CD14-positive monocyte (primary cell): ENCODE measurements around the gene TBX22. TPM values are rescaled to one million over a fixed set of nuclear protein-coding genes. Genes with fewer than 3 reads are reported as not detected.

Experiments used
- DNase-seq, 3 donors: peaks; one replicate each; pipeline ENCODE4 v3.0.0-alpha.2; 2011 to 2022
- H2AFZ ChIP-seq: 2 replicates; pipeline ENCODE4 v1.6.0; 2012; ENCODE audit warnings: mild to moderate bottlenecking, low read depth, low read length, inconsistent platforms; ENCODE audit not compliant: insufficient read depth, poor library complexity, severe bottlenecking
- H3K27ac ChIP-seq, 2 donors: 1 replicate in 1 of 2; 2 replicates in 1 of 2; pipeline ENCODE4 v1.5.1; 2012 to 2013; ENCODE audit warnings: low read length in 2 of 2, control low read depth in 1 of 2, inconsistent platforms in 1 of 2, low read depth in 1 of 2, mild to moderate bottlenecking in 1 of 2
- H3K27me3 ChIP-seq, 2 donors: one replicate each; pipeline versions ENCODE4 v1.6.0 to v1.6.1; 2011 to 2013; ENCODE audit warnings: low read length in 2 of 2; ENCODE audit not compliant: control insufficient read depth in 2 of 2, insufficient read depth in 2 of 2
- H3K36me3 ChIP-seq, 2 donors: replicated peaks in 1 of 2; 1 replicate in 1 of 2; 2 replicates in 1 of 2; pipeline versions ENCODE4 v1.5.1 to v1.6.1; 2012 to 2013; ENCODE audit warnings: low read length in 2 of 2, control low read depth in 1 of 2, inconsistent platforms in 1 of 2, mild to moderate bottlenecking in 1 of 2; ENCODE audit not compliant: insufficient read depth in 2 of 2, control insufficient read depth in 1 of 2
- H3K4me1 ChIP-seq, 2 donors: 1 replicate in 1 of 2; 2 replicates in 1 of 2; pipeline versions ENCODE4 v1.5.1 to v1.6.1; 2012 to 2013; ENCODE audit warnings: low read length in 2 of 2, control low read depth in 1 of 2, inconsistent platforms in 1 of 2, mild to moderate bottlenecking in 1 of 2, moderate library complexity in 1 of 2; ENCODE audit not compliant: insufficient read depth in 2 of 2, control insufficient read depth in 1 of 2
- H3K4me2 ChIP-seq: replicated peaks from 2 replicates; pipeline ENCODE3; 2012; ENCODE audit warnings: low read length, moderate library complexity, mild to moderate bottlenecking; ENCODE audit not compliant: poor library complexity, severe bottlenecking; ENCODE audit errors: extremely low read depth
- H3K4me3 ChIP-seq, 3 experiments: fragments of 200-600 bp in 1 of 3; sonication (generic) in 1 of 3; replicated peaks in 1 of 3; 1 replicate in 2 of 3; 2 replicates in 1 of 3; pipeline ENCODE4 v1.5.1; 2011 to 2013; ENCODE audit warnings: low read length in 3 of 3, mild to moderate bottlenecking in 3 of 3, control low read depth in 2 of 3, low read depth in 2 of 3, inconsistent platforms in 1 of 3, moderate library complexity in 1 of 3
- H3K79me2 ChIP-seq: 2 replicates; pipeline ENCODE4 v1.6.0; 2012; ENCODE audit warnings: mild to moderate bottlenecking, control low read depth, inconsistent platforms, low read length, moderate library complexity; ENCODE audit not compliant: insufficient read depth
- H3K9ac ChIP-seq: 2 replicates; pipeline ENCODE4 v1.6.0; 2017; ENCODE audit warnings: low read length, mild to moderate bottlenecking; ENCODE audit not compliant: insufficient read depth, poor library complexity, severe bottlenecking
- H3K9me3 ChIP-seq, 2 donors: replicated peaks in 1 of 2; 1 replicate in 1 of 2; 2 replicates in 1 of 2; pipeline versions ENCODE4 v1.5.1 to v1.6.1; 2012 to 2013; ENCODE audit warnings: low read length in 2 of 2, control low read depth in 1 of 2; ENCODE audit not compliant: control insufficient read depth in 1 of 2, insufficient read depth in 1 of 2
- H4K20me1 ChIP-seq: 2 replicates; pipeline ENCODE4 v1.6.0; 2012; ENCODE audit warnings: mild to moderate bottlenecking, low read length, control low read depth, moderate library complexity; ENCODE audit not compliant: insufficient read depth
- H3K27ac Mint-ChIP-seq, 7 donors: one replicate each; pipeline ENCODE4 v1.8.0; 2020; ENCODE audit warnings: mild to moderate bottlenecking in 7 of 7, mixed read lengths in 7 of 7, moderate library complexity in 6 of 7, inconsistent platforms in 2 of 7
- H3K27me3 Mint-ChIP-seq, 3 donors: one replicate each; pipeline ENCODE4 v1.8.0; 2021 to 2022; ENCODE audit warnings: low read depth in 3 of 3, mild to moderate bottlenecking in 3 of 3, mixed read lengths in 3 of 3, moderate library complexity in 3 of 3, inconsistent platforms in 1 of 3
- H3K36me3 Mint-ChIP-seq, 2 donors: one replicate each; pipeline ENCODE4 v1.8.0; 2020; ENCODE audit warnings: mixed read lengths in 2 of 2, inconsistent platforms in 1 of 2, mild to moderate bottlenecking in 1 of 2
- H3K4me1 Mint-ChIP-seq: one replicate; pipeline ENCODE4 v1.8.0; 2020; ENCODE audit warnings: mild to moderate bottlenecking, mixed read lengths
- H3K4me3 Mint-ChIP-seq, 2 donors: one replicate each; pipeline ENCODE4 v1.8.0; 2020; ENCODE audit warnings: mild to moderate bottlenecking in 2 of 2, mixed read lengths in 2 of 2, moderate library complexity in 1 of 2
- H3K9me3 Mint-ChIP-seq, 7 donors: one replicate each; pipeline ENCODE4 v1.8.0; 2020 to 2022; ENCODE audit warnings: mixed read lengths in 7 of 7, mild to moderate bottlenecking in 6 of 7, moderate library complexity in 6 of 7, inconsistent platforms in 2 of 7
- WGBS: methylation state at CpG from one replicate; pipeline ENCODE4 v1.1.5; 2013; ENCODE audit warnings: missing lambda C conversion rate; ENCODE audit not compliant: insufficient coverage; 5-methylcytosine and 5-hydroxymethylcytosine counted together
- intact Hi-C, 2 donors: fragments of 100-400 bp; cut with micrococcal nuclease; formaldehyde crosslinking; loops; one replicate each; pipeline versions ENCODE4 v1.15.0 to v1.15.1; 2023
- polyA plus RNA-seq, 3 donors: library from polyadenylated mRNA; depleted of rRNA in 1 of 3; unstranded in 2 of 3; stranded (reverse) in 1 of 3; fragments of 300-500 nt in 2 of 3; fragments of >200 nt in 1 of 3; fragmentation: Illumina TruSeq in 2 of 3; gene quantifications; 1 replicate in 2 of 3; 2 replicates in 1 of 3; pipeline ENCODE4 v1.2.3, GENCODE V29; 2012 to 2021
- TF ChIP-seq, protein P1 (sequence below): fragments of 200-600 bp; IDR thresholded peaks from one replicate; pipeline ENCODE4 v1.8.0; 2022; ENCODE audit warnings: antibody characterized with exemption, mild to moderate bottlenecking

TBX22 gene
- polyA plus RNA-seq, 3 donors = not detected

DNA sequence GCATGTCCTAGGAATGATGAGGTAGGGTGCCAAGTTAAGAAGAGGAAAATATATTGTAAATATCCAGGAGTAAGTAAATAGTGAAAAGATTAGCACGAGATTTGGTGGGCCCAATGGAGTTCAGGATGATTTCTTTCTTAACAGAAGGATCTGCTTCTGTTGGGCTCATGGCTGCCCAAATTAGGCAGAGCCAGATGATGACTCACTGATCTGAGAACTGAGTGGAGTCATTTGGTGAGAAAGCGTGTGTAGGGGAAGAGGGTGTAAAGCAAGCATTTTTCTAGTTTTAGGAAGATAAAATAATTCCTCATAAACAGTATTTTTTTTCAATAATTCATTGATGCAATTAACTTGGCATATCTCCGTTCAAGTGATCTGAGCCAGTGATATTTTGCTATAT, 1.6 kb downstream of the TBX22 start:
- Mint-ChIP-seq H3K4me1 (no peaks in the 10 kb centered on the region), H3K27ac (no peak overlapping the region), H3K4me3 (no peak overlapping the region), H3K9me3 (peaks cover 0 to 7% (median 2%) of the 10 kb centered on the region in 7 donors), H3K27me3 (peaks cover under 1 to 17% (median 1%) of the 10 kb centered on the region in 3 donors), H3K36me3 (no peaks in the 10 kb centered on the region)
- Histone ChIP-seq H3K4me2 (no peak overlapping the region), H2AFZ (no peak overlapping the region), H3K36me3 (no peaks in the 10 kb centered on the region), H3K79me2 (no peaks in the 10 kb centered on the region), H3K27me3 (peaks cover 0 to 2% of the 10 kb centered on the region in 2 donors), H4K20me1 (no peaks in the 10 kb centered on the region), H3K9me3 (peaks cover 0 to 14% of the 10 kb centered on the region in 2 donors), H3K4me1 (no peaks in the 10 kb centered on the region), H3K4me3 (no peak overlapping the region), H3K9ac (no peak overlapping the region), H3K27ac (no peak overlapping the region)
- TF ChIP-seq, protein P1, sequence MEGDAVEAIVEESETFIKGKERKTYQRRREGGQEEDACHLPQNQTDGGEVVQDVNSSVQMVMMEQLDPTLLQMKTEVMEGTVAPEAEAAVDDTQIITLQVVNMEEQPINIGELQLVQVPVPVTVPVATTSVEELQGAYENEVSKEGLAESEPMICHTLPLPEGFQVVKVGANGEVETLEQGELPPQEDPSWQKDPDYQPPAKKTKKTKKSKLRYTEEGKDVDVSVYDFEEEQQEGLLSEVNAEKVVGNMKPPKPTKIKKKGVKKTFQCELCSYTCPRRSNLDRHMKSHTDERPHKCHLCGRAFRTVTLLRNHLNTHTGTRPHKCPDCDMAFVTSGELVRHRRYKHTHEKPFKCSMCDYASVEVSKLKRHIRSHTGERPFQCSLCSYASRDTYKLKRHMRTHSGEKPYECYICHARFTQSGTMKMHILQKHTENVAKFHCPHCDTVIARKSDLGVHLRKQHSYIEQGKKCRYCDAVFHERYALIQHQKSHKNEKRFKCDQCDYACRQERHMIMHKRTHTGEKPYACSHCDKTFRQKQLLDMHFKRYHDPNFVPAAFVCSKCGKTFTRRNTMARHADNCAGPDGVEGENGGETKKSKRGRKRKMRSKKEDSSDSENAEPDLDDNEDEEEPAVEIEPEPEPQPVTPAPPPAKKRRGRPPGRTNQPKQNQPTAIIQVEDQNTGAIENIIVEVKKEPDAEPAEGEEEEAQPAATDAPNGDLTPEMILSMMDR = no peak
- 71% methylated on average over 1 of the region's 3 CpGs for WGBS
- DNase-seq = no peak
- intact Hi-C loops = no loop called here

DNA sequence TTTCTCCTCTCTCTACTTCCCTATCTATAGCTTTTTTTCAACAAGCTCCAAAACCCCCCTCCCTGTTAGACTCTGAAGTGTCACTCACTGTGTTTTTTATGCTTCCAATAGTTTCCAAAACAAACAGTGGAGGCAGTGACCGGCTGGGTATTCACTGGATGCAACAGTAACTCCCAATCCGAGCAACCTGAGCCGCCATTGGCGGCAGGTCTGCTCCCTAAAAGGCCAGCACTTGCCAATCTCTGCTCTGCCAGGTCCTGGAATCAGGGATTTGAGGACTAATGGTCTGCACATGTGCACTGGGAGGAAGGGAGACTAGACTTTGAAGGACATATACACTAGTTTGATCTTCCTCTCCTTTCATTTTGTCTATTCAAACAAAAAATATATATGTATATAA, 7.1 kb downstream of the TBX22 start:
- Histone ChIP-seq H3K27ac (no peak overlapping the region), H3K36me3 (no peaks in the 10 kb centered on the region), H3K79me2 (no peaks in the 10 kb centered on the region), H3K4me2 (no peak overlapping the region), H2AFZ (no peak overlapping the region), H4K20me1 (no peaks in the 10 kb centered on the region), H3K9ac (no peak overlapping the region), H3K4me3 (no peak overlapping the region), H3K27me3 (peaks cover 0 to 10% of the 10 kb centered on the region in 2 donors), H3K4me1 (no peaks in the 10 kb centered on the region), H3K9me3 (no peaks in the 10 kb centered on the region)
- Mint-ChIP-seq H3K36me3 (no peaks in the 10 kb centered on the region), H3K9me3 (peaks cover 0 to 3% (median 0%) of the 10 kb centered on the region in 7 donors), H3K4me3 (no peak overlapping the region), H3K27ac (no peak overlapping the region), H3K4me1 (no peaks in the 10 kb centered on the region), H3K27me3 (peaks cover 9 to 25% (median 22%) of the 10 kb centered on the region in 3 donors)
- intact Hi-C loops = no loop called here
- WGBS = no CpG with 5 or more reads among the region's 4 CpGs
- no peak for DNase-seq
- TF ChIP-seq, protein P1 = no peak
